ENCODE data around the gene ARPC1B.
"Not testable (repeated sequence)": the region's sequence is repeated elsewhere in the genome, so short reads cannot be mapped to it uniquely, and the experiment has no call there.

Gene ARPC1B

GRCh38 chr7:99408379-99409191 is 34.1 kb downstream of the ARPC1B start, which contains the start of the genes BUD31 and PDAP1:
Gene BUD31, plus strand, starts transcription at chr7:99408969. Its CDS starts 2,124 bp downstream, at chr7:99411093.
Gene PDAP1, minus strand, starts transcription at chr7:99408597. Its CDS starts 49 bp downstream, at chr7:99408548.
- peak; percentile 83 to 92 for DNase-seq (ENCODE audit: low read depth in 1 of 2, low spot score in 1 of 2)

GRCh38 chr7:99409192-99409572 is 34.7 kb downstream of the ARPC1B start:
- no peak for DNase-seq (ENCODE audit: low read depth in 1 of 2, low spot score in 1 of 2)

DNA sequence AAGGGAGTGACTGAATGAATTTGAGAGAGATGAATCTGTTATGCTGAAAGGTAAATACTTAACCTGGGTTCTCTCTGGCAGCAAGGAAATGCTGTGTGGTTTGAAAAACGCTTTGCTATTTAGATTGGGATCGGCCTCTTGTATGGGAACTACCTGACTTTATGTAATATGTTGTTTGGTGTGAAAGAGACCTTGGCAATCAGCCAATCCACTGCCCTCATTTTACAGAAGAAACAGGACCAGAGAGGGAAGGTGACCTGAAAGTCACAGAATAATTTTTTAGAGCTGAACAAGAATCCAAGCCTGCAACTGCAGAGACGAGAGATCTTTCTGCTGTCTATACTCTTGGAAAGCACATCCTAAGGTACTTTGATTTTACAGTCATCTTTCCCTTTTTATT is 35.3 kb downstream of the ARPC1B start:
- DNase-seq (ENCODE audit: low read depth in 1 of 2, low spot score in 1 of 2) = no peak

DNA sequence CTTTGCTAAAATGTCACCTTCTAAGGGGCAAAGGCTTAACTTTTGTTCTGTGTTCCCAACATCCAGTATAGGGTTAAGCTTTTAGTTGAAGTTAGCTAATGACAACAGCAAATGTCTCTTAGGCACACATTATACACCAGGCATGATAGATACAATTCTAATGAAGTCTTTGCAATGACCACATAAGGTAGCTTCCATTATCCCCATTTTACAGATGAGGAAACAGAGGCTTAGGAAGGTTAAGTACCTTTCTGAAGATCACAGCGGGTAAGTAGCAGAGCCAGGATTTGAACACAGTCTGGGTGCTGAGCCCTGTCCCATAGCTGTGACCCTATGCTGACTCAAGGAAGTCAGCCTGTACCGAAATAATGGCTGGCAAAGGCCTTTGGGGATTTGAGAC is 36.1 kb downstream of the ARPC1B start:
- no peak for DNase-seq (ENCODE audit: low read depth in 1 of 2, low spot score in 1 of 2)

GRCh38 chr7:99415513-99416127 is 41.1 kb downstream of the ARPC1B start:
- DNase-seq (ENCODE audit: low read depth in 1 of 2, low spot score in 1 of 2) = peak in 1 of 2 donors; percentile 16

DNA sequence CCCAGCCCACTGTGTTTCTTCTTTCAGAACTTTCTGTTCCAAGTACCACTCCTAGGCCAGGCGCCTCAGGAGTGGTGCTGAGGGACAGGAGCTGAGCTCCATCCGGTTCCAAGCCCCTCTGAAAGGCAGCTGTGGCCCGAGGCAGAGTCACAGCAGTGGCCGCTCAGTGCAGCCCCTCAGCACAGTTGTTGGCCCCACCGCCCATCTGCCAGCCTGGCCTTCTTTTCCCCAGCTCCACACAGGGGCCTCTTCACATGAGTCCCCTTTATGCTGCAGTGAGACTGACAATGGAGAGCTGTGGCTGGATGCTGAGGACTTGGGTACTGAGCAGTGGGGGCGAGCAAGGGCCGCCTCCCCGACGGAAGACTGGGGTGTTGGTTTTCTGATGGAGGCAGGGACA is 43.7 kb downstream of the ARPC1B start:
- DNase-seq (ENCODE audit: low read depth in 1 of 2, low spot score in 1 of 2) = no peak

DNA sequence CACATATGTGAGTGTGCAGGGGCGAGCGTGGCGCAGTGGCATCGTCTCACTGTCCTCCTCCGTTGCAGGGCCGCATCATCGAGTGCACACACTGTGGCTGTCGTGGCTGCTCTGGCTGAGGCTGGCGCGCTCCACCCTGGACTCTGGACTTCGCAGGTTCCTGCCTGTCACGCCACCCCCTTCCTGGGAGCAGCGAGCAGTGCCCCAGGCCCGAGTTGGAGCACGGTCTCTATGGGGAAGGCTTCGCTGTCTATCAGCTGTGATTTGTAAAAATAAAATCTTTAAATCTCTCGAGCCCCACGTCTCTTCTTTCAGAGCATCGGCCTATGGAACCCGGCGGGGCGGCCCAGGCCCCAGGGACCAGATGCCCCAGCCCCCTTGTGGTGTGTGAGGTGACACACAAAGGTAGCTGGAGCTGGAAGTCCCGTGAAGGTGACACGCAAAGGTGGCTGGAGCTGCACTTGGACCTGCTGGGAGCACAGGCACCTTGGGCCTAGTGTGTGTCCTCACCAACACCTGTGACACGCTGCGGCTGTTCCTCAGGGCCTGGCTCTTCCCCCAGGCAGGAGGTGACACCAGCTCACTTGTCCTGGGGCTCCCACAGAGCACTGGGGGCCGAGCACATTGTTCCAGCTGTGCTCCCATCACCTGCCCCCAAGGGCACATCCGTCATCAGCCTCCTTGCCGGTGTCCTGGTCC is 44.9 kb downstream of the ARPC1B start:
- no peak for DNase-seq (ENCODE audit: low read depth in 1 of 2, low spot score in 1 of 2)

DNA sequence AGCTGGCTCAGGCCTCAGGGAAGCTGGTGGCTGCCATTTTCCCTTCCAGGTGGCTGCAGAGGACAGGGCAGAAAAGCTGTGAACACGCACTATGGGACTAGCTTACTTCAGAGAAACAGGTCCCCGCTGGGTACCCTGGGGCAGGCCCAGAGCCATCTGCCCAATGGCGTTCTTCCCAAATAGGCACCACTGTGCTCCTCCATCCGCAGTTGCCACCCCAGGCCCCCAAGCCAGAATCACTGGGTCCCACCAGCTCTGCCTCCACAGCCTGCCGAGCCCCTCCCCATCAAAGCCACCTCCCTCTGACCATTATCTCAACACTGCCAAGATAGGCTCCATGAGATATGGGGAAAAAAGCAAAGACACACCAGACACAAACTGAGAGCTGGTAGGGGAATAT is 45.7 kb downstream of the ARPC1B start:
- no peak for DNase-seq (ENCODE audit: low read depth in 1 of 2, low spot score in 1 of 2)

- no peak for DNase-seq (ENCODE audit: low read depth in 1 of 2, low spot score in 1 of 2)
These were observed 46.5 kb downstream of the ARPC1B start for GRCh38 chr7:99420986-99421385.

DNA sequence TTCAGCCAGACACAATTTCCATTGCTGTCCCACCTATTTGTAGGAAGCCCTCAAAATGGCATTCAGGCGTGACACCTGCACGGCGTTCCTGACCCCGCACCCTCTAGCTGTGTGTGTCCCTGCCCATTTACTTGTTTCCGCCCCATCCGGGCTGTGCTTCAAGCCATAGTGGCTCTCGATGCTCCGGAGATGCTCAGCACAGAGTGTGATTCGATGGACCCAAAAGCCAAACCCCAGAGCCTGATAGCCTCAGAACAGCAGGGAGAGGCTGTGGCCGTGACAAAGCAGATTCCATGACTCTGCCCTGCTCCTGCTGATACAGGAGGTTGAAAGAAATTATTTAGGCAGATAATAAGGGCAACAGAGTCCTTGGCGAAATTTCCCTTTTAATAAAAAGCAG is 47.7 kb downstream of the ARPC1B start:
- DNase-seq (ENCODE audit: low read depth in 1 of 2, low spot score in 1 of 2) = no peak

GRCh38 chr7:99422625-99423024 is 48.1 kb downstream of the ARPC1B start:
- DNase-seq (ENCODE audit: low read depth in 1 of 2, low spot score in 1 of 2) = no peak

- no peak for DNase-seq (ENCODE audit: low read depth in 1 of 2, low spot score in 1 of 2)
These were observed 50.6 kb downstream of the ARPC1B start for GRCh38 chr7:99424932-99425730.

DNA sequence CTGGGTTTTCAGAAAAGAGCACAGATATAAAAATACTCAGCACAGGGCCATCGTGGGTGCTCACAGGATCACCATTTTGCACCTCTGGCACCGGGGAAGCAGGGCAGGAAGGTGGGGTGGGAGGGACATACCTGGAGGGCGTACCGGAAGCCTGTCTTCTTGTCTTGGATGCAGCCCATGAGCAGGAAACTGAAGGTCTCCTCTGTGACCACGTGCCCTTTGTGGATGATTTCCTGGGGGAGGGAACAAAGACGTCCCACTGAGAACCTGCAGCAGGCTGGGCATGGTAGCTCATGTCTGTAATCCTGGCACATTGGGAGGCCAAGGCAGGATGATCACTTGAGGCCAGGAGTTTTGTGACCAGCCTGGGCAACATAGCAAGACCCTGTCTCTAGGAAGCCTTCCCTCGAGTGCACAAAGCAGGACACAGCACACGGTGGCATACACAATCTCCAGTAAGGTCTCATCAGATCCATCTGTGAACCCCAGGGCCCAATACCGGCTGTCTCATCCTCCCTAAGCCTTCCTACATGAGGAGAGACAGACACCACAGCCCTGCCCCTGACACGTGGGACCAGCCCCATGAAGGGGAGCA is 54.5 kb downstream of the ARPC1B start:
- no peak for DNase-seq (ENCODE audit: low read depth in 1 of 2, low spot score in 1 of 2)

GRCh38 chr7:99429756-99430155 is 55.2 kb downstream of the ARPC1B start:
- no peak for DNase-seq (ENCODE audit: low read depth in 1 of 2, low spot score in 1 of 2)

GRCh38 chr7:99431756-99432540 is 57.4 kb downstream of the ARPC1B start:
- DNase-seq (ENCODE audit: low read depth in 1 of 2, low spot score in 1 of 2) = not testable (repeated sequence)

- DNase-seq (ENCODE audit: low read depth in 1 of 2, low spot score in 1 of 2) = no peak
These were observed 58.6 kb downstream of the ARPC1B start for GRCh38 chr7:99433158-99433557.

GRCh38 chr7:99437946-99438572 is 63.5 kb downstream of the ARPC1B start:
- DNase-seq (ENCODE audit: low read depth in 1 of 2, low spot score in 1 of 2) = no peak

DNA sequence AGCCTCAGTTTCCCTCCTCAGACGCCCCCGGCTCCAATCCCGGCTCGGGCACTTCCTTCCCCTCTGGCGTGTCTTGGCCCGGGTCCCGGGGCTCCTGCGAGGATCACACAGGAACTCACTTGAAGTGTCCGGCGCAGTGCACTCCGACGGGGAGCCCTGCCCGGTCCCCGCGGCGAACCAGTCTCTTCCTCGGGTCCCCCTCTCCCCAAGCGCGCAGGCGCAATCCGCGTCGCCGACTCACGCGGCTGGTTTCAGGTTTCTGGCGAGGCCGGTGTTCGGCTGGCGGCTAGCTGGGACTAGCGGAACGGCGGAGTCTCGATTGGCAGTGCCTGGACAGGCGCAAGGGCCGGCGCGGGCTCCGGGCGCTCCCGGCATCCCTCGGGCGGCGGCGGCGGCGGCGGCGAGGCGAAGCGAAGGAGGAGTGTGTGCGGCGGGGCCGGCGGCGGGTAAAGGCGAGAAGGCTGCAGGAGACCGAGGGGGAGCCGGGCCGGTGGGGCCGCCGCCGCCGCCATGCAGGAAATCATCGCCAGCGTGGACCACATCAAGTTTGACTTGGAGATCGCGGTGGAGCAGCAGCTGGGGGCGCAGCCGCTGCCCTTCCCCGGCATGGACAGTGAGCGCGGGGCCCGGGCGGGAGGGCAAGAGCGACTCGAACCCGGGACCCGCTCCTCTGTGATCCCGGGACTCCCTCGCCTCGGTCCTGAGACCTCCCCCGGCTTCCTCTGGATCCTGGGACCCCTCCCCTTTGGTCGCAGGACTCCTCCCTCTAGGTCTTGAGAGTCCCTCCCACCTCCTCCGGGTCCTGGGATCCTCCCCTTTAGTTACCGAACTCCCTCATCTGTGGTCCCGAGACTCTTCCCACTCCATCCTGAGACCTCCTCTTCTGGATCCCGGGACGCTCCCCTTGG is 64.3 kb downstream of the ARPC1B start, which contains the start of the genes CPSF4 and PTCD1:
Gene CPSF4 (plus strand): TSS at position 371 of the 908 bp plus-strand sequence. CDS start 140 bp downstream, at position 511.
Gene PTCD1 (minus strand): TSS at position 226 of the 908 bp plus-strand sequence. CDS start 3,556 bp downstream, outside the sequence.
- peak; percentile 82 to 88 for DNase-seq (ENCODE audit: low read depth in 1 of 2, low spot score in 1 of 2)

Data from stimulated activated CD4-positive, alpha-beta T cell treated with anti-CD3 and anti-CD28 coated beads, Interleukin-15, amount 100 ng/mL, for 1 hour (primary cell).